HCEC 1CT (cell line): ENCODE data around the gene PKD2L2.
"Not testable (repeated sequence)": the region's sequence is repeated elsewhere in the genome, so short reads cannot be mapped to it uniquely, and the experiment has no call there.

Source experiments
- DNase-seq: peaks from one replicate; pipeline ENCODE4 v3.0.0-alpha.2; 2017

Gene PKD2L2

GRCh38 chr5:137888863-137889759, at the start of gene PKD2L2:
Gene PKD2L2 (plus strand): TSS chr5:137889457. CDS start chr5:137889492, 35 bp downstream.
- DNase-seq: no peak

- DNase-seq: no peak
These were observed 47.0 kb upstream of the PKD2L2 start for GRCh38 chr5:137842296-137842695.

GRCh38 chr5:137843676-137844299, 45.5 kb upstream of the PKD2L2 start:
- no peak for DNase-seq

GRCh38 chr5:137845472-137845871, 43.8 kb upstream of the PKD2L2 start:
- no peak for DNase-seq

- no peak for DNase-seq
These were observed 41.6 kb upstream of the PKD2L2 start for GRCh38 chr5:137847687-137848086.

GRCh38 chr5:137853165-137853564, 36.1 kb upstream of the PKD2L2 start:
- not testable (repeated sequence) for DNase-seq

GRCh38 chr5:137856201-137856600, 33.1 kb upstream of the PKD2L2 start:
- no peak for DNase-seq

GRCh38 chr5:137856916-137857862, 32.1 kb upstream of the PKD2L2 start:
- no peak for DNase-seq

GRCh38 chr5:137858223-137858916, 30.9 kb upstream of the PKD2L2 start:
- peak; percentile 5 for DNase-seq

GRCh38 chr5:137858954-137859353, 30.3 kb upstream of the PKD2L2 start:
- DNase-seq: no peak

GRCh38 chr5:137862251-137862650, 27.0 kb upstream of the PKD2L2 start:
- no peak for DNase-seq

GRCh38 chr5:137863653-137864052, 25.6 kb upstream of the PKD2L2 start:
- not testable (repeated sequence) for DNase-seq

- DNase-seq: no peak
These were observed 22.5 kb upstream of the PKD2L2 start for GRCh38 chr5:137866541-137867388.

- no peak for DNase-seq
These were observed 21.6 kb upstream of the PKD2L2 start, which contains the start of gene MYOT for GRCh38 chr5:137867664-137868063. Gene MYOT (plus strand): TSS chr5:137867860. CDS start chr5:137870652, 2,792 bp downstream.

- DNase-seq: no peak
These were observed 18.5 kb upstream of the PKD2L2 start for GRCh38 chr5:137870647-137871339.

- no peak for DNase-seq
These were observed 17.7 kb upstream of the PKD2L2 start for GRCh38 chr5:137871571-137871970.

- DNase-seq: no peak
These were observed 16.8 kb upstream of the PKD2L2 start for GRCh38 chr5:137872466-137872865.

- no peak for DNase-seq
These were observed 13.2 kb upstream of the PKD2L2 start for GRCh38 chr5:137876101-137876500.

- no peak for DNase-seq
These were observed 8.9 kb upstream of the PKD2L2 start for GRCh38 chr5:137880313-137880712.

GRCh38 chr5:137887831-137888230, 1.4 kb upstream of the PKD2L2 start:
- DNase-seq: no peak

- no peak for DNase-seq
These were observed 793 bp upstream of the PKD2L2 start for GRCh38 chr5:137888466-137888862.
